ENCODE results near the gene ELF4.

GRCh38 chrX:130120746-130121504 lies 10.6 kb upstream of the ELF4 start:
- TF ChIP-seq ZNF124 (CRISPR knock-in tag; IDR thresholded peaks at IDR 0.05) (no peak), POLR2A (IDR thresholded peaks at IDR 0.05; ENCODE audit: insufficient read depth in 1 of 2, low read depth in 2 of 2, low read length in 2 of 2) (no peak), FOXA1 (IDR thresholded peaks at IDR 0.05) (no peak), FOXA1 (CRISPR knock-in tag; IDR thresholded peaks at IDR 0.05) (no peak), GATAD1 (CRISPR knock-in tag; IDR thresholded peaks at IDR 0.05) (no peak), IRF9 (CRISPR knock-in tag; IDR thresholded peaks at IDR 0.05; ENCODE audit: borderline replicate concordance) (no peak), NPAS2 (CRISPR knock-in tag; IDR thresholded peaks at IDR 0.05; ENCODE audit: borderline replicate concordance) (no peak), ADNP (CRISPR knock-in tag; IDR thresholded peaks at IDR 0.05) (no peak), USF2 (IDR thresholded peaks at IDR 0.05; ENCODE audit: low read depth, low read length) (no peak), USF2 (CRISPR knock-in tag; IDR thresholded peaks at IDR 0.05; ENCODE audit: borderline replicate concordance) (no peak), EP300 (IDR thresholded peaks at IDR 0.05; ENCODE audit: low read depth in 2 of 2, low read length in 2 of 2) (no peak), EP300 (CRISPR knock-in tag; IDR thresholded peaks at IDR 0.05; ENCODE audit: borderline replicate concordance) (no peak), ATF1 (CRISPR knock-in tag; IDR thresholded peaks at IDR 0.05) (no peak), ZC3H4 (CRISPR knock-in tag; IDR thresholded peaks at IDR 0.05; ENCODE audit: borderline replicate concordance) (no peak)

All from HepG2 (cell line).